ENCODE measurements around the gene ADPRHL1. TPM values are rescaled to one million over a fixed set of nuclear protein-coding genes. Genes with fewer than 3 reads are reported as not detected.
"Not testable (repeated sequence)": the region's sequence is repeated elsewhere in the genome, so short reads cannot be mapped to it uniquely, and the experiment has no call there.

Gene ADPRHL1
- total RNA-seq, 1 donor from 2014 or later = 484 TPM

DNA sequence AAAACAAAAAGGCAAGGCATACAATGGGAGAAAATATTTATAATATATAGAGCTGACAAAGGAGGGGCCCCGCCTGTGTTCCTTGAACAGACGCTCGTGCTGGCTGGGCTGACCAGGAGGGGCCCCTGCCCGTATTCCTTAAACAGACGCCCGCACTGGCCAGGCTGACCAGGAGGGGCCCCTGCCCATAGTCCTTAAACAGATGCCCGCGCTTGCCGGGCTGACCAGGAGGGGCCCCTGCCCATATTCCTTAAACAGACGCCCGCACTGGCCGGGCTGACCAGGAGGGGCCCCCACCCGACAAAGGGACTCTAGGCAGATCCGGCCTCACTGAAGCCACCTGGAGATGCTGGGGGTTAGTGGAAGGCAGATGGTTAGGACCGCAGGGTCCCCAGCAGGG lies 9.3 kb downstream of the ADPRHL1 start:
- Histone ChIP-seq H3K4me1 (peaks cover 43% of the 10 kb centered on the region), H3K27ac (replicated peaks) (no peak overlapping the region), H3K36me3 (peaks cover 50% of the 10 kb centered on the region), H3K9me3 (replicated peaks) (no peaks in the 10 kb centered on the region), H3K4me3 (no peak overlapping the region), H3K27me3 (ENCODE audit: low read depth) (no peaks in the 10 kb centered on the region)
- DNase-seq = no peak
- intact Hi-C loops (cut with micrococcal nuclease) = no loop called here
- TF ChIP-seq, protein P1, sequence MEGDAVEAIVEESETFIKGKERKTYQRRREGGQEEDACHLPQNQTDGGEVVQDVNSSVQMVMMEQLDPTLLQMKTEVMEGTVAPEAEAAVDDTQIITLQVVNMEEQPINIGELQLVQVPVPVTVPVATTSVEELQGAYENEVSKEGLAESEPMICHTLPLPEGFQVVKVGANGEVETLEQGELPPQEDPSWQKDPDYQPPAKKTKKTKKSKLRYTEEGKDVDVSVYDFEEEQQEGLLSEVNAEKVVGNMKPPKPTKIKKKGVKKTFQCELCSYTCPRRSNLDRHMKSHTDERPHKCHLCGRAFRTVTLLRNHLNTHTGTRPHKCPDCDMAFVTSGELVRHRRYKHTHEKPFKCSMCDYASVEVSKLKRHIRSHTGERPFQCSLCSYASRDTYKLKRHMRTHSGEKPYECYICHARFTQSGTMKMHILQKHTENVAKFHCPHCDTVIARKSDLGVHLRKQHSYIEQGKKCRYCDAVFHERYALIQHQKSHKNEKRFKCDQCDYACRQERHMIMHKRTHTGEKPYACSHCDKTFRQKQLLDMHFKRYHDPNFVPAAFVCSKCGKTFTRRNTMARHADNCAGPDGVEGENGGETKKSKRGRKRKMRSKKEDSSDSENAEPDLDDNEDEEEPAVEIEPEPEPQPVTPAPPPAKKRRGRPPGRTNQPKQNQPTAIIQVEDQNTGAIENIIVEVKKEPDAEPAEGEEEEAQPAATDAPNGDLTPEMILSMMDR (IDR thresholded peaks at IDR 0.05; ENCODE audit: borderline replicate concordance) = no peak

DNA sequence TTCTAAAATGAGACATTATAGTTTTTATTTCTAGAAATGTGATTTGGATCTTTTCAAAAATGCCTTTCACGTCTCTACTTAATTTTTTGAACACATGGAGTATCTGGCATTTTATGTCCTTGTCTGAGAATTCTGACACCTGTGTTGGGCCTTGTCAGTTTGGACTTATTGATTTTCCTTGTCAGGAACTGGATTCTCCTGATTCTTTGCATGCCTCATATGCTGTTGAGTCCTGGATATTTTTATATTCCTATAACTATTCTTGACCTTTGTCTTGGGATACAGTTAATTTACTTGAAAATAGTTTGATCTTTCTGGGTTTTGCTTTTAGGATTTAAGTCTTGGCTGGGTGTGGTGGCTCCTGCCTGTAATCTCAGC lies 10.3 kb downstream of the ADPRHL1 start:
- intact Hi-C loops (cut with micrococcal nuclease) = no loop called here
- Histone ChIP-seq H3K27me3 (ENCODE audit: low read depth) (no peaks in the 10 kb centered on the region), H3K9me3 (replicated peaks) (no peaks in the 10 kb centered on the region), H3K4me3 (no peak overlapping the region), H3K4me1 (peaks cover 32% of the 10 kb centered on the region), H3K27ac (replicated peaks) (no peak overlapping the region), H3K36me3 (peaks cover 60% of the 10 kb centered on the region)
- no peak for DNase-seq
- TF ChIP-seq, protein P1 (IDR thresholded peaks at IDR 0.05; ENCODE audit: borderline replicate concordance) = no peak

DNA sequence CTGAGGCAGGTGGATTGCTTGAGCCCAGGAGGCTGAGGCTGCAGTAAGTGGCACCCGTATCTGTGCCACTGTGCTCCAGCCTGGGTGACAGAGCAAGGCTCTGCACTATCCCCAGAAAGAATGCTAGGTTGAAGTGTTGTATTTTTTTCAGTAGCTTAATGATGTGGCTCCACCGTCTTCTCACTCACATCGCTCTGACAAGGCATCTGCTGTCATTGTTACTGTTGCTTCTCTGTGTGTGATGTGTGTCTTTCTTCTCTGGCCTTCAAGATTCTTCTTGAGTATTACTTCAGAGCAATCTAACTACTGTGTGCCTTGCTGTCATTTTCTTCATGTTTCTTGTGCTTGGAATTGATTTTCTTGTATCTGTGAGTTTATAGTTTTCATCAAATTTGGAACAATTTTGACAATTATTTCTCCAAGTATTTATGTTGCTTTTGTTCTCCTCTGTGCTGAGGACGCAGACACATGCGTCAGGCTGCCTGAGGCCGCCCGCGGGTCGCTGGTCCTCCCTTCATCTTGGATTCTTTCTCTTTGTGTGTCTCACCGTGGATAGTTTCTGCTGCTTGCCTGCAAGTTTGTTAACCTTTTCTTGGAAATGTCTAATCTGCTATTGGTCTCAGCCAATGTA lies 10.8 kb downstream of the ADPRHL1 start:
- no peak for DNase-seq
- Histone ChIP-seq H3K27me3 (ENCODE audit: low read depth) (no peaks in the 10 kb centered on the region), H3K4me3 (no peak overlapping the region), H3K9me3 (replicated peaks) (no peaks in the 10 kb centered on the region), H3K27ac (replicated peaks) (no peak overlapping the region), H3K4me1 (peaks cover 27% of the 10 kb centered on the region), H3K36me3 (peaks cover 62% of the 10 kb centered on the region)
- intact Hi-C loops (cut with micrococcal nuclease) = no loop called here
- TF ChIP-seq, protein P1 (IDR thresholded peaks at IDR 0.05; ENCODE audit: borderline replicate concordance) = no peak

DNA sequence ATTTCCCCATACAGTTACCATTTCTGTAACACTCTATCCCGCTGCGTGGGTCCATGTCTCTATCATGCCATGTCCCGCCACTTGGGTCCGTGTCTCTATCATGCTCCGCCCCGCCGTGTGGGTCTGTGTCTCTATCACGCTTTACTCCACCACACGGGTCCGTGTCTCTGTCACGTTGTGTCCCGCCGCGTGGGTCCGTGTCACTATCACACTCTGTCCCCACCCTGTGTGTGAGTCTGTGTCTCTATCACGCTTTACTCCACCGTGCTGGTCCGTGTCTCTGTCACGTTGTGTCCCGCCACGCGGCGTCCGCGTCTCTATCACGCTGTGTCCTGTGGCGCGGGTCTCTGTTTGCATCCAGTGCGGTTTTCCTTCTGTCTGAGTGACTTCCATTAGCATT lies 11.6 kb downstream of the ADPRHL1 start:
- peaks cover 21% of the 10 kb centered on the region for H3K4me1 ChIP-seq
- no peak overlapping the region for H3K4me3 ChIP-seq
- TF ChIP-seq, protein P1 (IDR thresholded peaks at IDR 0.05; ENCODE audit: borderline replicate concordance) = no peak
- H3K27me3 ChIP-seq (ENCODE audit: low read depth) = no peaks in the 10 kb centered on the region
- intact Hi-C loops (cut with micrococcal nuclease) = no loop called here
- H3K9me3 ChIP-seq (replicated peaks) = no peaks in the 10 kb centered on the region
- no peak overlapping the region for H3K27ac ChIP-seq (replicated peaks)
- no peak for DNase-seq
- H3K36me3 ChIP-seq = peaks cover 62% of the 10 kb centered on the region

DNA sequence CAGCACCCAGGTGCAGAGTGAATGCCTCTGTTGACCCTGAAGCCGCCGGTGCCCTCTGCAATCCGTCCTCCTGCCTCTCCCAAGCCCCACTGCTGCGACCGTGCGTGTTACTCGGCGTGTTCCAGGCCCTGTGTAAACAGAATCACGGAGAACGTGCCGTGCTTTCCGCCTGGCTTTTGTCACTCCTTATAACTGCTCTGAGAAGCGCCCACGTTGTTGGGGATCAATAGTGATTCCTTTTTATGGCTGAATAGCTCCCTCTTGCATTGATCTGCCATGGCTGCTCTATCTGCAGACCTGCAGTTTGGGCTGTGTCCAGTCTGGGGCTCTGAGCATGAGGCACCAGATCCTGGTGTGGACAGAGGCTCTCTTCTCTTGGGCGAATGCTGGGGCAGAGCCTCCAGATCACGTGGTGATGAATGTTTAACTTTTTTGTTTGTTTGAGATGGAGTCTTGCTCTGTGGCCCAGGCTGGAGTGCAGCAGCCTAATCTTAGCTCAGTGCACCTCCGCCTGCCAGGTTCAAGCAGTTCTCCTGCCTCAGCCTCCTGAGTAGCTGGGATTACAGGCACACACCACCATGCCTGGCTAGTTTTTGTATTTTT lies 15.8 kb downstream of the ADPRHL1 start:
- peaks cover 6% of the 10 kb centered on the region for H3K4me1 ChIP-seq
- no peak for DNase-seq
- intact Hi-C loops (cut with micrococcal nuclease) = no loop called here
- no peak overlapping the region for H3K4me3 ChIP-seq
- peaks cover 54% of the 10 kb centered on the region for H3K36me3 ChIP-seq
- H3K27me3 ChIP-seq (ENCODE audit: low read depth) = no peaks in the 10 kb centered on the region
- H3K9me3 ChIP-seq (replicated peaks) = no peaks in the 10 kb centered on the region
- H3K27ac ChIP-seq (replicated peaks) = peak overlapping the region; percentile 54
- TF ChIP-seq, protein P1 (IDR thresholded peaks at IDR 0.05; ENCODE audit: borderline replicate concordance) = no peak

DNA sequence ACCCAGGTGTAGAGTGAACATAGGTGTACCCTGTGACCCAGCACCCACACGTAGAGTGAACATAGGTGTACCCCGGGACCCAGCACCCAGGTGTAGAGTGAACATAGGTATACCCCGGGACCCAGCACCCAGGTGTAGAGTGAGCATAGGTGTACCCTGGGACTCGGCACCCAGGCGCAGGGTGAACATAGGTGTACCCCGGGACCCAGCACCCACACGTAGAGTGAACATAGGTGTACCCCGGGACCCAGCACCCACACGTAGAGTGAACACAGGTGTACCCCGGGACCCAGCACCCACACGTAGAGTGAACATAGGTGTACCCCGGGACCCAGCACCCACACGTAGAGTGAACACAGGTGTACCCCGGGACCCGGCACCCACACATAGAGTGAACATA lies 16.4 kb downstream of the ADPRHL1 start:
- H3K4me3 ChIP-seq; intact Hi-C loops (cut with micrococcal nuclease); H3K9me3 ChIP-seq (replicated peaks); H3K27ac ChIP-seq (replicated peaks); H3K27me3 ChIP-seq (ENCODE audit: low read depth); DNase-seq: not testable (repeated sequence)
- Histone ChIP-seq H3K4me1 (peaks cover 12% of the 10 kb centered on the region), H3K36me3 (peaks cover 47% of the 10 kb centered on the region)

DNA sequence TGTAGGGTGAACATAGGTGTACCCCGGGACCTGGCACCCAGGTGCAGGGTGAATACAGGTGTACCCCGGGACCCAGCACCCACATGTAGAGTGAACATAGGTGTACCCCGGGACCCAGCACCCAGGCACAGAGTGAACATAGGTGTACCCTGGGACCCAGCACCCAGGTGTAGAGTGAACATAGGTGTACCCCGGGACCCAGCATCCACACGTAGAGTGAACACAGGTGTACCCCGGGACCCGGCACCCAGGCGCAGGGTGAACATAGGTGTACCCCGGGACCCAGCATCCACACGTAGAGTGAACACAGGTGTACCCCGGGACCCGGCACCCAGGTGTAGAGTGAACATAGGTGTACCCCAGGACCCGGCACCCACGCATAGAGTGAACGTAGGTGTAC lies 17.4 kb downstream of the ADPRHL1 start:
- H3K9me3 ChIP-seq (replicated peaks); DNase-seq; H3K4me3 ChIP-seq; H3K27ac ChIP-seq (replicated peaks); intact Hi-C loops (cut with micrococcal nuclease); H3K27me3 ChIP-seq (ENCODE audit: low read depth): not testable (repeated sequence)
- H3K4me1 ChIP-seq = peaks cover 17% of the 10 kb centered on the region
- peaks cover 47% of the 10 kb centered on the region for H3K36me3 ChIP-seq
